Endothelial cell of umbilical vein (primary cell): ENCODE results near the gene LSR. TPM values are rescaled to one million over a fixed set of nuclear protein-coding genes. Genes with fewer than 3 reads are reported as not detected.

Source experiments
- BruUV-seq: library from RNA; stranded (reverse); fragments of 400-500 nt; replicated peaks from 2 replicates; lab custom pipeline; 2021; lab: Mats Ljungman, UMichigan
- CTCF ChIA-PET: fragments of 300-600, 350-600 bp; sonication (Branson Sonifier 250); formaldehyde crosslinking; loops from one replicate; lab custom pipeline; 2021; ENCODE audit warnings: antibody characterized with exemption, inconsistent platforms; lab: Charles Lee
- POLR2A ChIA-PET: fragments of 300-600, 350-600 bp; sonication (Branson Sonifier 250); formaldehyde crosslinking; loops from one replicate; lab custom pipeline; 2021; ENCODE audit warnings: antibody characterized with exemption, inconsistent platforms; lab: Charles Lee
- DNase-seq: peaks from one replicate; pipeline ENCODE4 v3.0.0-alpha.2; 2011; ENCODE audit warnings: low read depth, low spot score
- FAIRE-seq: peaks from 2 replicates; lab custom pipeline; 2011; peaks lifted over from hg19 to GRCh38; lab: Jason Lieb, UNC
- H2AFZ ChIP-seq: 2 replicates; pipeline ENCODE4 v1.6.0; 2012; ENCODE audit warnings: low read depth, low read length, control low read depth, inconsistent platforms
- H3K27ac ChIP-seq: 2 replicates; pipeline ENCODE4 v1.5.1; 2011; ENCODE audit warnings: low read depth, mild to moderate bottlenecking, control low read depth, low read length, moderate library complexity; ENCODE audit not compliant: insufficient read depth
- H3K27me3 ChIP-seq, 2 experiments: 2 replicates each; pipeline versions ENCODE4 v1.6.0 to v1.6.1; 2011; ENCODE audit warnings: low read length in 2 of 2, mixed read lengths in 1 of 2; ENCODE audit not compliant: control insufficient read depth in 2 of 2, insufficient read depth in 2 of 2
- H3K36me3 ChIP-seq, 2 experiments: 2 replicates in 1 of 2; 3 replicates in 1 of 2; pipeline ENCODE4 v1.5.1; 2011; ENCODE audit warnings: low read length in 2 of 2, mild to moderate bottlenecking in 1 of 2, moderate library complexity in 1 of 2; ENCODE audit not compliant: control insufficient read depth in 2 of 2, insufficient read depth in 2 of 2; ENCODE audit errors: extremely low read depth in 1 of 2
- H3K4me1 ChIP-seq: 3 replicates; pipeline ENCODE4 v1.5.1; 2011; ENCODE audit warnings: mild to moderate bottlenecking, low read length; ENCODE audit not compliant: control insufficient read depth, insufficient read depth; ENCODE audit errors: extremely low read depth
- H3K4me2 ChIP-seq: 2 replicates; pipeline ENCODE4 v1.6.1; 2011; ENCODE audit warnings: low read length, control low read depth, mixed read lengths; ENCODE audit not compliant: insufficient read depth
- H3K4me3 ChIP-seq, 3 experiments: fragments of 200-600 bp in 1 of 3; sonication (generic), shearing (Covaris generic) in 1 of 3; replicated peaks in 1 of 3; 2 replicates each; pipeline ENCODE4 v1.5.1; 2011 to 2016; ENCODE audit warnings: control low read depth in 3 of 3, low read length in 3 of 3, mild to moderate bottlenecking in 2 of 3, inconsistent platforms in 1 of 3, low read depth in 1 of 3, moderate library complexity in 1 of 3; ENCODE audit not compliant: insufficient read depth in 1 of 3
- H3K79me2 ChIP-seq: 2 replicates; pipeline ENCODE4 v1.6.0; 2012; ENCODE audit warnings: low read length, inconsistent platforms; ENCODE audit not compliant: control insufficient read depth, insufficient read depth
- H3K9ac ChIP-seq: replicated peaks from 2 replicates; pipeline ENCODE3; 2011; ENCODE audit warnings: low read length, control low read depth; ENCODE audit not compliant: insufficient read depth; ENCODE audit errors: extremely low read depth
- H3K9me1 ChIP-seq: replicated peaks from 3 replicates; pipeline ENCODE4 v1.6.0; 2011; ENCODE audit warnings: mild to moderate bottlenecking, low read length; ENCODE audit not compliant: control insufficient read depth, insufficient read depth; ENCODE audit errors: extremely low read depth
- H3K9me3 ChIP-seq: replicated peaks from 2 replicates; pipeline ENCODE4 v1.5.1; 2012; ENCODE audit warnings: low read length, inconsistent platforms; ENCODE audit not compliant: control insufficient read depth, insufficient read depth
- H4K20me1 ChIP-seq: replicated peaks from 2 replicates; pipeline ENCODE3; 2011; ENCODE audit warnings: mild to moderate bottlenecking, low read length; ENCODE audit not compliant: control insufficient read depth, insufficient read depth; ENCODE audit errors: extremely low read depth
- EZH2 ChIP-seq: IDR thresholded peaks from 2 replicates; pipeline ENCODE4 v1.6.1; 2012; ENCODE audit warnings: borderline replicate concordance, low read depth, mild to moderate bottlenecking, moderate library complexity, low read length, inconsistent platforms; ENCODE audit not compliant: severe bottlenecking
- MYC ChIP-seq: IDR thresholded peaks from one replicate; pipeline ENCODE4 v1.6.1; 2011; ENCODE audit warnings: mild to moderate bottlenecking, low read depth, low read length
- POLR2A ChIP-seq: IDR thresholded peaks from 2 replicates; pipeline ENCODE4 v1.6.1; 2012; ENCODE audit warnings: low read depth, mild to moderate bottlenecking, control low read depth, low read length
- dilution Hi-C: fragments of 300-500 bp; cut with MboI; formaldehyde crosslinking; loops from one replicate; pipeline ENCODE4 v1.15.0; 2019; ENCODE audit warnings: low sequenced_read_pairs; ENCODE audit not compliant: extremely low pct_ligation_motif_present
- intact Hi-C: fragments of 100-400 bp; cut with micrococcal nuclease; formaldehyde crosslinking; loops from one replicate; pipeline ENCODE4 v1.10.0; 2022
- polyA plus RNA-seq, 4 experiments: library from polyadenylated mRNA; depleted of rRNA in 3 of 4; stranded (reverse) in 3 of 4; unstranded in 1 of 4; fragments of >200 nt; gene quantifications; 2 replicates each; pipeline versions ENCODE4 v1.2.1 to v1.2.3, GENCODE V29; 2011 to 2012; ENCODE audit warnings: missing spikeins in 1 of 4
- total RNA-seq: library from RNA; stranded (reverse); gene quantifications from 2 replicates; pipeline ENCODE4 v1.2.3, GENCODE V29; 2021
- TF ChIP-seq, protein P1 (sequence below), 2 donors: IDR thresholded peaks; 1 replicate in 1 of 2; 2 replicates in 1 of 2; pipeline ENCODE4 v1.5.1; 2011; ENCODE audit warnings: low read length in 2 of 2, mild to moderate bottlenecking in 2 of 2, moderate library complexity in 2 of 2, control low read depth in 1 of 2, inconsistent platforms in 1 of 2, low read depth in 1 of 2; ENCODE audit not compliant: insufficient read depth in 1 of 2; ENCODE audit errors: extremely low read depth in 1 of 2

The LSR gene
- total and polyA plus RNA-seq, 2 donors (not counting 3 experiments of a cell fraction or from before 2014, with no cell fraction given) = 0.76 to 1.0 TPM

DNA sequence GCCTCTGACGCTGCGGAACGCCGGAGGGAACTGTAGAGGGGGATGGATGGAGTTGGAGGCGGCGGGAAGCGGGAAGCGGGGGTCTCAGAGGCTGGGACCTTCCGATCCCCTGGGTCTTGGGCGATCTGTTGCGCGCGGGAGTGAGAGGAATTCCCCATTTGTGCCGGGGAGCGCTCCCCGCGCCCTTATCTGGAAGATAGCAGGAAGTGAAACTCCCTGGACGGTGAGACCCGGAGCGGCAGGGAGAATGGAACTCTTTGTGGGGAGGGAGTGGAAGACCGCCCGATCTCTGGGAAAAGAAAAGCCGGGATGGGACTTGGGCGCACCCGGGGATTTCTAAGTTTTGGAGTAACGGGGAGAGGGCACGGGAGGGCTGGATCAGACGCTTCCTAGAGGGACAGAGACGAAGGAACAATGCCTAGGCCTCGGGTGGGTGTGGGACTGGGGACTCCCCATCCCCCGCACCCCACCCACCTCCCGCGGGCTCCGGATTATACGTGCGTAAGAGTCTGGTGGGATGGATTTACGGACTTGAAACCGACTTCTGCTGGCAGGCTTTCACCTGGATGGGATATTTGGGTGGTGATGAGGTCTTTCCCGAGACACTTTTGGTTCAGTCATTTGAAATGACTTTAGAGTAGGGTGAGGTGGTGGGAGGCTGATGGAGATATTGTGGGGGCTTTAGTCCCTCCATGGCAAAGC lies 495 bp downstream of the LSR start:
- Histone ChIP-seq H3K27me3 (peaks cover 26 to 40% of the 10 kb centered on the region in 2 experiments), H3K79me2 (no peaks in the 10 kb centered on the region), H3K9me3 (no peaks in the 10 kb centered on the region), H3K4me3 (no peak overlapping the region), H4K20me1 (no peaks in the 10 kb centered on the region), H3K4me1 (no peaks in the 10 kb centered on the region), H3K36me3 (no peaks in the 10 kb centered on the region), H3K27ac (no peak overlapping the region), H2AFZ (no peak overlapping the region), H3K4me2 (no peak overlapping the region), H3K9ac (no peak overlapping the region), H3K9me1 (no peaks in the 10 kb centered on the region)
- no TSS peak for BruUV-seq
- TF ChIP-seq MYC = no peak
- TF ChIP-seq POLR2A = no peak
- peak; percentile 60 for TF ChIP-seq EZH2
- TF ChIP-seq, protein P1, sequence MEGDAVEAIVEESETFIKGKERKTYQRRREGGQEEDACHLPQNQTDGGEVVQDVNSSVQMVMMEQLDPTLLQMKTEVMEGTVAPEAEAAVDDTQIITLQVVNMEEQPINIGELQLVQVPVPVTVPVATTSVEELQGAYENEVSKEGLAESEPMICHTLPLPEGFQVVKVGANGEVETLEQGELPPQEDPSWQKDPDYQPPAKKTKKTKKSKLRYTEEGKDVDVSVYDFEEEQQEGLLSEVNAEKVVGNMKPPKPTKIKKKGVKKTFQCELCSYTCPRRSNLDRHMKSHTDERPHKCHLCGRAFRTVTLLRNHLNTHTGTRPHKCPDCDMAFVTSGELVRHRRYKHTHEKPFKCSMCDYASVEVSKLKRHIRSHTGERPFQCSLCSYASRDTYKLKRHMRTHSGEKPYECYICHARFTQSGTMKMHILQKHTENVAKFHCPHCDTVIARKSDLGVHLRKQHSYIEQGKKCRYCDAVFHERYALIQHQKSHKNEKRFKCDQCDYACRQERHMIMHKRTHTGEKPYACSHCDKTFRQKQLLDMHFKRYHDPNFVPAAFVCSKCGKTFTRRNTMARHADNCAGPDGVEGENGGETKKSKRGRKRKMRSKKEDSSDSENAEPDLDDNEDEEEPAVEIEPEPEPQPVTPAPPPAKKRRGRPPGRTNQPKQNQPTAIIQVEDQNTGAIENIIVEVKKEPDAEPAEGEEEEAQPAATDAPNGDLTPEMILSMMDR (IDR thresholded peaks at IDR 0.05; ENCODE audit: extremely low read depth in 1 of 2, insufficient read depth in 1 of 2, low read depth in 1 of 2, low read length in 2 of 2) = no peak
- dilution Hi-C loops = no loop called here
- no peak for DNase-seq
- intact Hi-C loops = no loop called here
- no peak for FAIRE-seq
- ChIA-PET POLR2A (no interaction called here), CTCF (no interaction called here)
